Measurements from ENCODE around the gene CPEB4. TPM values are rescaled to one million over a fixed set of nuclear protein-coding genes. Genes with fewer than 3 reads are reported as not detected.

CPEB4 gene
- total and polyA plus RNA-seq, 4 donors: 14.3 to 113 (median 32.1) TPM

GRCh38 chr5:173884402-173885053, 3.6 kb upstream of the CPEB4 start:
- Histone ChIP-seq H3K36me3 (ENCODE audit: control insufficient read depth in 4 of 4, insufficient read depth in 3 of 4, low read depth in 1 of 4, low read length in 3 of 4) (no peaks in the 10 kb centered on the region), H3K4me3 (ENCODE audit: low read depth in 1 of 3, low read length in 3 of 3) (no peak overlapping the region), H3K4me1 (ENCODE audit: control insufficient read depth in 4 of 4, insufficient read depth in 4 of 4, low read length in 3 of 4) (peaks cover 0 to 22% (median 14%) of the 10 kb centered on the region in 4 donors), H3K9me3 (ENCODE audit: control insufficient read depth in 4 of 4, low read length in 3 of 4) (no peaks in the 10 kb centered on the region), H3K27me3 (ENCODE audit: control insufficient read depth in 4 of 4, insufficient read depth in 4 of 4, low read length in 3 of 4) (no peaks in the 10 kb centered on the region), H3K9ac (ENCODE audit: low read depth in 1 of 2, low read length in 2 of 2) (no peak overlapping the region), H3K27ac (ENCODE audit: low read depth in 1 of 2, low read length in 2 of 2) (no peak overlapping the region)
- WGBS: 71% methylated on average over 2 of the region's 2 CpGs
- no peak for TF ChIP-seq ZBTB33 (IDR thresholded peaks at IDR 0.05)
- TF ChIP-seq RAD21 (IDR thresholded peaks at IDR 0.05): no peak
- TF ChIP-seq EGR1 (IDR thresholded peaks at IDR 0.05; ENCODE audit: low read depth in 2 of 2): no peak
- TF ChIP-seq CTCF (IDR thresholded peaks at IDR 0.05; ENCODE audit: low read depth, low read length, missing input control): no peak
- TF ChIP-seq REST (IDR thresholded peaks at IDR 0.05): no peak
- no peak for TF ChIP-seq YY1 (IDR thresholded peaks at IDR 0.05)
- TF ChIP-seq HNF4A (conservative IDR thresholded peaks at IDR 0.05): no peak
- no peak for TF ChIP-seq ATF3 (IDR thresholded peaks at IDR 0.05)
- TF ChIP-seq FOXA1 (IDR thresholded peaks at IDR 0.05): no peak
- TF ChIP-seq RXRA (IDR thresholded peaks at IDR 0.05): no peak
- TF ChIP-seq TAF1 (conservative IDR thresholded peaks at IDR 0.05): no peak
- DNase-seq (ENCODE audit: low spot score): peak; percentile 70

- H3K27ac ChIP-seq (ENCODE audit: low read depth in 1 of 2, low read length in 2 of 2): no peak overlapping the region
- H3K36me3 ChIP-seq (ENCODE audit: control insufficient read depth in 4 of 4, insufficient read depth in 3 of 4, low read depth in 1 of 4, low read length in 3 of 4): no peaks in the 10 kb centered on the region
- 87% methylated on average over 1 of the region's 1 CpG for WGBS
- H3K4me1 ChIP-seq (ENCODE audit: control insufficient read depth in 4 of 4, insufficient read depth in 4 of 4, low read length in 3 of 4): peaks cover 0 to 27% (median 16%) of the 10 kb centered on the region in 4 donors
- H3K9ac ChIP-seq (ENCODE audit: low read depth in 1 of 2, low read length in 2 of 2): no peak overlapping the region
- no peak overlapping the region for H3K4me3 ChIP-seq (ENCODE audit: low read depth in 1 of 3, low read length in 3 of 3)
- no peaks in the 10 kb centered on the region for H3K9me3 ChIP-seq (ENCODE audit: control insufficient read depth in 4 of 4, low read length in 3 of 4)
- TF ChIP-seq HNF4G (IDR thresholded peaks at IDR 0.05) (no peak), NR2F2 (IDR thresholded peaks at IDR 0.05) (no peak), TAF1 (conservative IDR thresholded peaks at IDR 0.05) (no peak), SP1 (IDR thresholded peaks at IDR 0.05) (no peak), JUND (IDR thresholded peaks at IDR 0.05) (no peak), CTCF (IDR thresholded peaks at IDR 0.05; ENCODE audit: low read depth, low read length, missing input control) (no peak), MAX (IDR thresholded peaks at IDR 0.05) (no peak), YY1 (IDR thresholded peaks at IDR 0.05) (no peak), FOXA2 (IDR thresholded peaks at IDR 0.05) (no peak), FOXA1 (IDR thresholded peaks at IDR 0.05) (no peak), HNF4A (conservative IDR thresholded peaks at IDR 0.05) (no peak)
- DNase-seq (ENCODE audit: low spot score): no peak
- no peaks in the 10 kb centered on the region for H3K27me3 ChIP-seq (ENCODE audit: control insufficient read depth in 4 of 4, insufficient read depth in 4 of 4, low read length in 3 of 4)
These were observed 3.1 kb upstream of the CPEB4 start for GRCh38 chr5:173885054-173885443.
